Measurements from ENCODE around the gene CEP68.

DNA sequence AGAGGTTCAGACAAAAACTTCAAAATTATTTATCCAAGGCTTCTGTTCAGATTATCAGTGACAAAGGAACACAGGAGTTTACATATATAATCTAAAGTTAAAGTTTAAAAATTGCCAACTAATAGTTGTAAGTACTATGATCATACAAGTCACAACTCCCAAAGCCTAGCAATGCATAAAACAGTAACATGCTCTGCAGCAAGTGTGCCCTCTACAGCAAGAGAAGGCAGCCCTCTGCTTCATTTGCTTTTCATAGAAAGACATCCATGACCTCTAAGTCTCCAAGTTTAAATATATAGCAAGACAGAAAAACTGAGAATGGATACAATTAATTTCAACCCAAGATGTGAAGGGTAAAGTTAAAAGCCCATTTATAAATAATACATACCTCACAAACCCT lies 60.4 kb downstream of the CEP68 start:
- TF ChIP-seq CTCF (IDR thresholded peaks at IDR 0.05) (no peak), POLR2A (IDR thresholded peaks at IDR 0.05) (no peak)

All from esophagus squamous epithelium (tissue), 4 donors.